Measurements from ENCODE around the gene LRP1B. TPM values are rescaled to one million over a fixed set of nuclear protein-coding genes. Genes with fewer than 3 reads are reported as not detected.

The LRP1B gene
- total and polyA plus RNA-seq, 4 donors, result 0.01 to 0.84 (median 0.17) TPM

DNA sequence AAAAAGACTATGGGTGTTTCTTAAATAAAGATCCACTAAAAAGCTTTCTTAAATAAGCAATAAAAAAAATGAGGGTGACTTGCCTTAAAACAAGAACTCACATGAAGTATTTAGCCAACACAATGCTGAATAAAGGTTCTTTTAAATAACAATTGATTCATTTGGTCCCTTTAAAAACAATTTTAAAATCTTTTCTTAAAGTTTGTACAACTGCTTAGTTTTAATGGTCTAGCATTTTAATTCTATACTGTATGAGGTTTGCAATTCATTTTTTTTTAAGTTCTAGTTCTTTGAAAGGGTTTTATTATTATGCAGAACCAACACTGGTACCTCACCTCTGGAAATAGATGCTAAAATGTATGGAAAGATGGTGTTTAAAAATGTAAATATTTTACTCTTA is 1017.5 kb downstream of the LRP1B start:
- Histone ChIP-seq H3K4me3 (ENCODE audit: low read depth in 1 of 3, low read length in 3 of 3) (no peak overlapping the region), H3K27ac (ENCODE audit: low read depth in 1 of 2, low read length in 2 of 2) (no peak overlapping the region), H3K36me3 (ENCODE audit: control insufficient read depth in 4 of 4, insufficient read depth in 3 of 4, low read depth in 1 of 4, low read length in 3 of 4) (no peaks in the 10 kb centered on the region), H3K9me3 (ENCODE audit: control insufficient read depth in 4 of 4, low read length in 3 of 4) (no peaks in the 10 kb centered on the region), H3K9ac (ENCODE audit: low read depth in 1 of 2, low read length in 2 of 2) (no peak overlapping the region), H3K27me3 (ENCODE audit: control insufficient read depth in 4 of 4, insufficient read depth in 4 of 4, low read length in 3 of 4) (no peaks in the 10 kb centered on the region), H3K4me1 (ENCODE audit: control insufficient read depth in 4 of 4, insufficient read depth in 4 of 4, low read length in 3 of 4) (no peaks in the 10 kb centered on the region)
- DNase-seq (ENCODE audit: low spot score), result no peak
- TF ChIP-seq FOXA1 (IDR thresholded peaks at IDR 0.05) (no peak), TAF1 (conservative IDR thresholded peaks at IDR 0.05) (no peak), JUND (IDR thresholded peaks at IDR 0.05) (no peak), RXRA (IDR thresholded peaks at IDR 0.05) (no peak), EGR1 (IDR thresholded peaks at IDR 0.05; ENCODE audit: low read depth in 2 of 2) (no peak), SP1 (IDR thresholded peaks at IDR 0.05) (no peak), RAD21 (IDR thresholded peaks at IDR 0.05) (no peak)
- TF ChIP-seq, protein P1, sequence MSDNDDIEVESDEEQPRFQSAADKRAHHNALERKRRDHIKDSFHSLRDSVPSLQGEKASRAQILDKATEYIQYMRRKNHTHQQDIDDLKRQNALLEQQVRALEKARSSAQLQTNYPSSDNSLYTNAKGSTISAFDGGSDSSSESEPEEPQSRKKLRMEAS (IDR thresholded peaks at IDR 0.05), result no peak

DNA sequence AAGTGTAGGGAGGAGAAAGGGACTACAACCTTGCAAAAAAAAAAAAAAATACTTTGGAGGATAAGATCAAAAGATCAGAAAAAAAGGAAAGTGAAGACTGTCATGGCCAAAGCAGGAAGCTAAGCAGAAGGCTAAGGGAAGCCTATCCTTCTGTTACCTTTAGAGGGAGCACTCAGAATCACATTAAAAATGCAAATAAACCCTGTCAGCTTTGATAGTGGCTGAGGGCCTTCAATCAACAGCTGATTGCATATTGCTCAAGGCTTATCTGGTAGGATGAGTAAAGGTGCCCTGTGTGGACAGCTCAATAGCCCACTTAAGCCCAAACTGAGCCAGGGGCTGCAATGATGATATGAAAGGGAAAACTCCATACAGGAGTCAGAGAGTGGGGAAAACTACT is 1021.2 kb downstream of the LRP1B start:
- Histone ChIP-seq H3K4me3 (ENCODE audit: low read depth in 1 of 3, low read length in 3 of 3) (no peak overlapping the region), H3K27me3 (ENCODE audit: control insufficient read depth in 4 of 4, insufficient read depth in 4 of 4, low read length in 3 of 4) (no peaks in the 10 kb centered on the region), H3K36me3 (ENCODE audit: control insufficient read depth in 4 of 4, insufficient read depth in 3 of 4, low read depth in 1 of 4, low read length in 3 of 4) (no peaks in the 10 kb centered on the region), H3K4me1 (ENCODE audit: control insufficient read depth in 4 of 4, insufficient read depth in 4 of 4, low read length in 3 of 4) (no peaks in the 10 kb centered on the region), H3K27ac (ENCODE audit: low read depth in 1 of 2, low read length in 2 of 2) (no peak overlapping the region), H3K9me3 (ENCODE audit: control insufficient read depth in 4 of 4, low read length in 3 of 4) (no peaks in the 10 kb centered on the region), H3K9ac (ENCODE audit: low read depth in 1 of 2, low read length in 2 of 2) (no peak overlapping the region)
- TF ChIP-seq, protein P2, sequence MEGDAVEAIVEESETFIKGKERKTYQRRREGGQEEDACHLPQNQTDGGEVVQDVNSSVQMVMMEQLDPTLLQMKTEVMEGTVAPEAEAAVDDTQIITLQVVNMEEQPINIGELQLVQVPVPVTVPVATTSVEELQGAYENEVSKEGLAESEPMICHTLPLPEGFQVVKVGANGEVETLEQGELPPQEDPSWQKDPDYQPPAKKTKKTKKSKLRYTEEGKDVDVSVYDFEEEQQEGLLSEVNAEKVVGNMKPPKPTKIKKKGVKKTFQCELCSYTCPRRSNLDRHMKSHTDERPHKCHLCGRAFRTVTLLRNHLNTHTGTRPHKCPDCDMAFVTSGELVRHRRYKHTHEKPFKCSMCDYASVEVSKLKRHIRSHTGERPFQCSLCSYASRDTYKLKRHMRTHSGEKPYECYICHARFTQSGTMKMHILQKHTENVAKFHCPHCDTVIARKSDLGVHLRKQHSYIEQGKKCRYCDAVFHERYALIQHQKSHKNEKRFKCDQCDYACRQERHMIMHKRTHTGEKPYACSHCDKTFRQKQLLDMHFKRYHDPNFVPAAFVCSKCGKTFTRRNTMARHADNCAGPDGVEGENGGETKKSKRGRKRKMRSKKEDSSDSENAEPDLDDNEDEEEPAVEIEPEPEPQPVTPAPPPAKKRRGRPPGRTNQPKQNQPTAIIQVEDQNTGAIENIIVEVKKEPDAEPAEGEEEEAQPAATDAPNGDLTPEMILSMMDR (IDR thresholded peaks at IDR 0.05; ENCODE audit: low read depth, low read length, missing input control), result peak; percentile 37
- no peak for TF ChIP-seq FOXA2 (IDR thresholded peaks at IDR 0.05)
- peak; percentile 48 to 65 for TF ChIP-seq RAD21 (IDR thresholded peaks at IDR 0.05)
- no peak for DNase-seq (ENCODE audit: low spot score)

- no peak for DNase-seq (ENCODE audit: low spot score)
- H3K36me3 ChIP-seq (ENCODE audit: control insufficient read depth in 4 of 4, insufficient read depth in 3 of 4, low read depth in 1 of 4, low read length in 3 of 4), result no peaks in the 10 kb centered on the region
- no peaks in the 10 kb centered on the region for H3K27me3 ChIP-seq (ENCODE audit: control insufficient read depth in 4 of 4, insufficient read depth in 4 of 4, low read length in 3 of 4)
- no peak overlapping the region for H3K4me3 ChIP-seq (ENCODE audit: low read depth in 1 of 3, low read length in 3 of 3)
- no peaks in the 10 kb centered on the region for H3K9me3 ChIP-seq (ENCODE audit: control insufficient read depth in 4 of 4, low read length in 3 of 4)
- no peak overlapping the region for H3K27ac ChIP-seq (ENCODE audit: low read depth in 1 of 2, low read length in 2 of 2)
- no peaks in the 10 kb centered on the region for H3K4me1 ChIP-seq (ENCODE audit: control insufficient read depth in 4 of 4, insufficient read depth in 4 of 4, low read length in 3 of 4)
- TF ChIP-seq FOXA2 (IDR thresholded peaks at IDR 0.05), result no peak
- TF ChIP-seq YY1 (IDR thresholded peaks at IDR 0.05), result no peak
- no peak for TF ChIP-seq REST (IDR thresholded peaks at IDR 0.05)
- TF ChIP-seq, protein P3, sequence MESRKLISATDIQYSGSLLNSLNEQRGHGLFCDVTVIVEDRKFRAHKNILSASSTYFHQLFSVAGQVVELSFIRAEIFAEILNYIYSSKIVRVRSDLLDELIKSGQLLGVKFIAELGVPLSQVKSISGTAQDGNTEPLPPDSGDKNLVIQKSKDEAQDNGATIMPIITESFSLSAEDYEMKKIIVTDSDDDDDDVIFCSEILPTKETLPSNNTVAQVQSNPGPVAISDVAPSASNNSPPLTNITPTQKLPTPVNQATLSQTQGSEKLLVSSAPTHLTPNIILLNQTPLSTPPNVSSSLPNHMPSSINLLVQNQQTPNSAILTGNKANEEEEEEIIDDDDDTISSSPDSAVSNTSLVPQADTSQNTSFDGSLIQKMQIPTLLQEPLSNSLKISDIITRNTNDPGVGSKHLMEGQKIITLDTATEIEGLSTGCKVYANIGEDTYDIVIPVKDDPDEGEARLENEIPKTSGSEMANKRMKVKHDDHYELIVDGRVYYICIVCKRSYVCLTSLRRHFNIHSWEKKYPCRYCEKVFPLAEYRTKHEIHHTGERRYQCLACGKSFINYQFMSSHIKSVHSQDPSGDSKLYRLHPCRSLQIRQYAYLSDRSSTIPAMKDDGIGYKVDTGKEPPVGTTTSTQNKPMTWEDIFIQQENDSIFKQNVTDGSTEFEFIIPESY (IDR thresholded peaks at IDR 0.05), result no peak
- TF ChIP-seq HNF4A (conservative IDR thresholded peaks at IDR 0.05), result no peak
- TF ChIP-seq NR2F2 (IDR thresholded peaks at IDR 0.05), result no peak
- no peak for TF ChIP-seq GABPA (IDR thresholded peaks at IDR 0.05 in 1 of 2, conservative IDR thresholded peaks at IDR 0.05 in 1 of 2)
- H3K9ac ChIP-seq (ENCODE audit: low read depth in 1 of 2, low read length in 2 of 2), result no peak overlapping the region
Observed at GRCh38 chr2:141105763-141106162, 1025.1 kb downstream of the LRP1B start.
